PC-3 (cell line): ENCODE measurements around the gene TNKS1BP1. TPM values are rescaled to one million over a fixed set of nuclear protein-coding genes. Genes with fewer than 3 reads are reported as not detected.

Experiments used
- ATAC-seq: fragments of 200-7000 bp; cut with Tn5 transposase; 2 replicates; pipeline ENCODE4 v1.9.1; 2020; ENCODE audit warnings: mild to moderate bottlenecking, moderate library complexity
- BruUV-seq: library from RNA; stranded (reverse); fragments of 400-500 nt; replicated peaks from 2 replicates; lab custom pipeline; 2021; lab: Mats Ljungman, UMichigan
- CTCF ChIA-PET: fragments of 300-600 bp; sonication (Branson Sonifier 250); formaldehyde crosslinking; loops from one replicate; lab custom pipeline; 2022; ENCODE audit warnings: antibody characterized with exemption; lab: Charles Lee
- POLR2A ChIA-PET: fragments of 300-600 bp; sonication (Branson Sonifier 250); formaldehyde crosslinking; loops from one replicate; lab custom pipeline; 2022; ENCODE audit warnings: antibody characterized with exemption; ENCODE audit not compliant: unreplicated experiment; lab: Charles Lee
- DNase-seq: peaks from one replicate; pipeline ENCODE4 v3.0.0-alpha.2; 2015
- H2AFZ ChIP-seq: fragments of 300-600 bp; sonication (generic); 2 replicates; pipeline ENCODE4 v1.6.0; 2016; ENCODE audit warnings: antibody characterized with exemption, low read length
- H3F3A ChIP-seq: fragments of 300-600 bp; sonication (generic); one replicate; pipeline ENCODE4 v1.6.0; 2017; ENCODE audit warnings: antibody characterized with exemption, low read length, control low read depth, mild to moderate bottlenecking; ENCODE audit not compliant: unreplicated experiment
- H3K27ac ChIP-seq: fragments of 300-600 bp; sonication (generic); 2 replicates; pipeline ENCODE4 v1.5.1; 2016; ENCODE audit warnings: mild to moderate bottlenecking, low read length
- H3K27me3 ChIP-seq: fragments of 300-600 bp; sonication (generic); 2 replicates; pipeline ENCODE4 v1.6.1; 2016; ENCODE audit warnings: low read length, mixed read lengths
- H3K36me3 ChIP-seq: fragments of 300-600 bp; sonication (generic); 2 replicates; pipeline ENCODE4 v1.6.1; 2016; ENCODE audit warnings: low read depth, mixed run types, low read length, mixed read lengths
- H3K4me1 ChIP-seq: fragments of 300-600 bp; sonication (generic); 2 replicates; pipeline ENCODE4 v1.5.1; 2016; ENCODE audit warnings: low read length; ENCODE audit not compliant: insufficient read depth
- H3K4me2 ChIP-seq: fragments of 300-600 bp; sonication (generic); 2 replicates; pipeline ENCODE4 v1.6.0; 2016; ENCODE audit warnings: low read length
- H3K4me3 ChIP-seq: fragments of 300-600 bp; sonication (generic); 2 replicates; pipeline ENCODE4 v1.5.1; 2016; ENCODE audit warnings: mild to moderate bottlenecking, low read length, mixed read lengths
- H3K79me2 ChIP-seq: fragments of 300-600 bp; sonication (generic); 2 replicates; pipeline ENCODE4 v1.6.1; 2017; ENCODE audit warnings: low read length, mixed read lengths
- H3K9ac ChIP-seq: fragments of 300-600 bp; sonication (generic); 2 replicates; pipeline ENCODE4 v1.6.0; 2016; ENCODE audit warnings: mild to moderate bottlenecking, low read length
- H3K9me2 ChIP-seq: fragments of 300-600 bp; sonication (generic); replicated peaks from 2 replicates; pipeline ENCODE4 v1.6.1; 2016; ENCODE audit warnings: mixed run types, low read length, mixed read lengths
- H3K9me3 ChIP-seq: fragments of 300-600 bp; sonication (generic); 2 replicates; pipeline ENCODE4 v1.6.1; 2016; ENCODE audit warnings: low read length, mixed read lengths
- H4K20me1 ChIP-seq: fragments of 300-600 bp; sonication (generic); 2 replicates; pipeline ENCODE4 v1.6.1; 2016; ENCODE audit warnings: low read length, mixed read lengths
- EZH2 ChIP-seq: fragments of 300-600 bp; sonication (generic); IDR thresholded peaks from one replicate; pipeline ENCODE4 v1.6.1; 2017; ENCODE audit warnings: antibody characterized with exemption, mild to moderate bottlenecking, low read length; ENCODE audit not compliant: unreplicated experiment
- EZH2phosphoT487 ChIP-seq: fragments of 300-600 bp; sonication (generic); IDR thresholded peaks from 2 replicates; pipeline ENCODE4 v1.6.1; 2018; ENCODE audit warnings: mild to moderate bottlenecking, antibody characterized with exemption, low read length, borderline replicate concordance
- intact Hi-C: fragments of 100-400 bp; cut with micrococcal nuclease; formaldehyde crosslinking; loops from 2 replicates; pipeline ENCODE4 v1.9.0; 2023
- total RNA-seq: library from RNA; depleted of rRNA; stranded (reverse); fragments of >200 nt; gene quantifications from 2 replicates; pipeline ENCODE4 v1.2.3, GENCODE V29; 2014
- TF ChIP-seq, protein P1 (sequence below): fragments of 300-600 bp; sonication (generic); conservative IDR thresholded peaks from 2 replicates; pipeline ENCODE4 v1.5.1; 2017; ENCODE audit warnings: antibody characterized with exemption, low read depth, mild to moderate bottlenecking, low read length

TNKS1BP1 gene
- total RNA-seq, 1 experiment from 2014 or later: 89.6 TPM

DNA sequence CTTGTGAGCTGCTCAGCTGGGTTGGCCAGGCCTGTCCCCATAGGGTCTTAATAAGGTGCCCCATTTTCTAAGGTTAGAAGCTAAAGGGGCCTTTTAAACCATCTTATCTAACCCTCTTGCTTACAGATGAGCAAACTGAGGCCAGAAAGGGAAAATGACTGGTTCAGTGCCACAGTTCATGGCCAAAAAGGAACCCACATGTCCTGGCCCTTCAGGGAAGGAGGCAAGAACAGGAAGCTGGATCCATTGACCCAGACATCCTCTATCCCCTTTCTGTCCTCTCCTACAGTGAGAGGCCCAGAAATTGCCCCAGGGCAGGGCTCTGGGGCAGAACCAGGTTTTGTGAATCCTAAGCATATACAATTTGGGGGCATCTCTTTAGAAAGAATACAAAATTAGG lies 46.2 kb upstream of the TNKS1BP1 start:
- no peaks in the 10 kb centered on the region for H3K79me2 ChIP-seq
- H3K27me3 ChIP-seq: no peaks in the 10 kb centered on the region
- no TSS peak for BruUV-seq
- H3K4me2 ChIP-seq: no peak overlapping the region
- no peaks in the 10 kb centered on the region for H3K9me2 ChIP-seq
- no peaks in the 10 kb centered on the region for H3F3A ChIP-seq
- POLR2A ChIA-PET: no interaction called here
- peaks cover 7% of the 10 kb centered on the region; the same call in 1 of the 2 replicates for H3K4me1 ChIP-seq
- no peak for ATAC-seq
- no peak overlapping the region for H3K9ac ChIP-seq
- DNase-seq: no peak
- H3K36me3 ChIP-seq: no peaks in the 10 kb centered on the region
- TF ChIP-seq EZH2phosphoT487: no peak
- no peak for TF ChIP-seq EZH2
- TF ChIP-seq, protein P1, sequence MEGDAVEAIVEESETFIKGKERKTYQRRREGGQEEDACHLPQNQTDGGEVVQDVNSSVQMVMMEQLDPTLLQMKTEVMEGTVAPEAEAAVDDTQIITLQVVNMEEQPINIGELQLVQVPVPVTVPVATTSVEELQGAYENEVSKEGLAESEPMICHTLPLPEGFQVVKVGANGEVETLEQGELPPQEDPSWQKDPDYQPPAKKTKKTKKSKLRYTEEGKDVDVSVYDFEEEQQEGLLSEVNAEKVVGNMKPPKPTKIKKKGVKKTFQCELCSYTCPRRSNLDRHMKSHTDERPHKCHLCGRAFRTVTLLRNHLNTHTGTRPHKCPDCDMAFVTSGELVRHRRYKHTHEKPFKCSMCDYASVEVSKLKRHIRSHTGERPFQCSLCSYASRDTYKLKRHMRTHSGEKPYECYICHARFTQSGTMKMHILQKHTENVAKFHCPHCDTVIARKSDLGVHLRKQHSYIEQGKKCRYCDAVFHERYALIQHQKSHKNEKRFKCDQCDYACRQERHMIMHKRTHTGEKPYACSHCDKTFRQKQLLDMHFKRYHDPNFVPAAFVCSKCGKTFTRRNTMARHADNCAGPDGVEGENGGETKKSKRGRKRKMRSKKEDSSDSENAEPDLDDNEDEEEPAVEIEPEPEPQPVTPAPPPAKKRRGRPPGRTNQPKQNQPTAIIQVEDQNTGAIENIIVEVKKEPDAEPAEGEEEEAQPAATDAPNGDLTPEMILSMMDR: no peak
- no peaks in the 10 kb centered on the region for H3K9me3 ChIP-seq
- intact Hi-C loops: no loop called here
- CTCF ChIA-PET: no interaction called here
- H4K20me1 ChIP-seq: no peaks in the 10 kb centered on the region
- no peak overlapping the region for H3K4me3 ChIP-seq
- H3K27ac ChIP-seq: no peak overlapping the region
- H2AFZ ChIP-seq: no peak overlapping the region

DNA sequence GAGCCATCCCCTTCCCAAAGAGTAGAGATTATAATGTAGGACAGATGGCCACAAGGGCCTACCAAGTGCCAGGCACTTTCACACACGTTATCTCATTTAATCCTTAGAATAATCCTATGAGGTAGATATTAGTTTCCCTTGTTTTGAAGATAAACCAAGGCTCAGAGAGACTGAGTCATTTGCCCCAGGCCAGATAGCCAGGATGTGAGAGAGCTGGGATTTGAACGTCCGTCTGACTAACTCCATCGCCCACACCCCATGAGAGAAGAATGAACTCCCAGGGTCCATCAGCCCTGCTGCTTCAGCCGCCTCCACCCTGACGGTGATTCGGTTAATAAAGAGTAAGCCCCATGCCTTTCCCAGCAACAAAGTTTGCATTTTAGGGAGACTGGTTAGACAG lies 45.5 kb upstream of the TNKS1BP1 start:
- ChIA-PET CTCF (no interaction called here), POLR2A (no interaction called here)
- ATAC-seq (no peak), DNase-seq (peak; percentile 61)
- no TSS peak for BruUV-seq
- Histone ChIP-seq H3K4me1 (peaks cover 7% of the 10 kb centered on the region; the same call in 1 of the 2 replicates), H3K9ac (no peak overlapping the region), H3F3A (no peaks in the 10 kb centered on the region), H3K4me2 (no peak overlapping the region), H2AFZ (no peak overlapping the region), H3K27ac (no peak overlapping the region), H3K9me3 (no peaks in the 10 kb centered on the region), H3K79me2 (no peaks in the 10 kb centered on the region), H3K9me2 (no peaks in the 10 kb centered on the region), H3K27me3 (0 out of 2 replicates have a peak, but pooled peaks cover 4% of the 10 kb centered on the region), H3K36me3 (no peaks in the 10 kb centered on the region), H3K4me3 (no peak overlapping the region), H4K20me1 (no peaks in the 10 kb centered on the region)
- TF ChIP-seq, protein P1: no peak
- TF ChIP-seq EZH2phosphoT487 (no peak), EZH2 (no peak)
- intact Hi-C loops: no loop called here

DNA sequence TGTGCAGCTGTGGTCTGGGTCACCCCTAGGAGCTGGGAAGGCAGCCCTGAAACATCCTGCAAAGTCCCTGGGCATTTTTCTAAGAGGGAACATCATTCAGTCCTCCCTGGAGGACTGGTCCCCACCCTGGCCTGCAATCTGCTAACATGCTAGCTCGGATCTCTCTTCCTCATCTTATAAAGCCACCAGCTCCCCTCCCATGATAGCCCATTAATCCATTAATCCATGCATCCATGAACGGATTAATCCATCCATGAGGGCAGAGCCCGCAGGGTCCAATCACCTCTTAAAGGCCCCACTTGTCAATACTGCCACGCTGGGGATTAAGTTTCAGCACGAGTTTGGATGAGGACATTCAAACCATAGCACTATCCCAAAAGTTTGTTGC lies 44.1 kb upstream of the TNKS1BP1 start:
- no peaks in the 10 kb centered on the region for H3K9me3 ChIP-seq
- H3F3A ChIP-seq: no peaks in the 10 kb centered on the region
- peaks cover 7% of the 10 kb centered on the region; the same call in 1 of the 2 replicates for H3K4me1 ChIP-seq
- ATAC-seq (no peak), DNase-seq (no peak)
- TF ChIP-seq EZH2phosphoT487 (no peak), EZH2 (no peak)
- TF ChIP-seq, protein P1: no peak
- no peak overlapping the region for H3K9ac ChIP-seq
- CTCF ChIA-PET: no interaction called here
- no peaks in the 10 kb centered on the region for H4K20me1 ChIP-seq
- H3K36me3 ChIP-seq: no peaks in the 10 kb centered on the region
- POLR2A ChIA-PET: no interaction called here
- no peak overlapping the region for H2AFZ ChIP-seq
- no TSS peak for BruUV-seq
- intact Hi-C loops: no loop called here
- H3K4me2 ChIP-seq: no peak overlapping the region
- H3K79me2 ChIP-seq: no peaks in the 10 kb centered on the region
- H3K27ac ChIP-seq: no peak overlapping the region
- 0 out of 2 replicates have a peak, but pooled peaks cover 7% of the 10 kb centered on the region for H3K27me3 ChIP-seq
- H3K9me2 ChIP-seq: no peaks in the 10 kb centered on the region
- H3K4me3 ChIP-seq: no peak overlapping the region
